GM19468 (cell line): ENCODE data around the gene MALAT1.

Experiments used
- ATAC-seq: cut with Tn5 transposase; IDR thresholded peaks from one replicate; pipeline ENCODE4 v1.9.1; 2021; ENCODE audit warnings: mild to moderate bottlenecking, moderate library complexity, moderate number of reproducible peaks; ENCODE audit not compliant: unreplicated experiment; ENCODE audit errors: extremely low read depth

The MALAT1 gene

DNA sequence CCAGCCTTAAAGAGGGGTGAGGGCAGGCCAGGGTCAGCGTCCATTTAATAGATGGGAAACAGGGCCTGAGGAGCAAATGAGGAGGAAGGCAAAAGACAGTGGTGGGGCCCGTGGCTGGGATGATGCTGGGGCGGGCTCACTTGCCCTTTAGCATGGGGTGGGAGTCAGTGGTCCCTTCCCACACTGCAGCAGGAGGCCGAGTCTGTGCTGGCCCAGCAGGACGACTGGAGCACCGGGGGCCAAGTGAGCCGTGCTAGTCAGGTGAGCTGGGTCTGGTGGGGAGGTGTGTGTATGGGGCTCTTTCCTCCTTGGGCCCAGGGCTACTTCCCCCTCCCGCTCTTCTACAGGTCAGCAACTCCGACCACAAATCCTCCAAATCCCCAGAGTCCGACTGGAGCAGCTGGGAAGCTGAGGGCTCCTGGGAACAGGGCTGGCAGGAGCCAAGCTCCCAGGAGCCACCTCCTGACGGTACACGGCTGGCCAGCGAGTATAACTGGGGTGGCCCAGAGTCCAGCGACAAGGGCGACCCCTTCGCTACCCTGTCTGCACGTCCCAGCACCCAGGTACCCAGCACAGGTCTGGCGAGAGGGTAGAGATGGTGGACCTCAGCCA is 38.9 kb downstream of the MALAT1 start:
- no peak for ATAC-seq

DNA sequence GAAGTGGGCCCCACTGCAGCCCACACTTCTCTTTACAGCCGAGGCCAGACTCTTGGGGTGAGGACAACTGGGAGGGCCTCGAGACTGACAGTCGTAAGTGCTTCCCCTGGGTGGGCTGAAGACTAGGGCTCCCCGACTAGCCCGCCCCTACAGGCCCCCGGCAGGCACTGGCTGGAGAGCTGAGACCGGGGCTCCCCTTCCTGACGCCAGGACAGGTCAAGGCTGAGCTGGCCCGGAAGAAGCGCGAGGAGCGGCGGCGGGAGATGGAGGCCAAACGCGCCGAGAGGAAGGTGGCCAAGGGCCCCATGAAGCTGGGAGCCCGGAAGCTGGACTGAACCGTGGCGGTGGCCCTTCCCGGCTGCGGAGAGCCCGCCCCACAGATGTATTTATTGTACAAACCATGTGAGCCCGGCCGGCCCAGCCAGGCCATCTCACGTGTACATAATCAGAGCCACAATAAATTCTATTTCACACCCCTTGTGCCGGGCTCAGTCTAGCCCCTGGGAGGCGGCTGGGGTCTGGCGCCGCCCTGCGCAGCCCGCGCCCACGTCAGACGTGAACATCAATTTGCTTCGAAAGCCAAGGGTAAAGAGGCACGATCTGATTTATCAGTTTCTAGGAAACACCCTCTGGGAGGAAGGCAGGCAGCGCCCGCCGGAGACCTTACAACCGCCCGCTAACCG is 39.5 kb downstream of the MALAT1 start:
- ATAC-seq: no peak

DNA sequence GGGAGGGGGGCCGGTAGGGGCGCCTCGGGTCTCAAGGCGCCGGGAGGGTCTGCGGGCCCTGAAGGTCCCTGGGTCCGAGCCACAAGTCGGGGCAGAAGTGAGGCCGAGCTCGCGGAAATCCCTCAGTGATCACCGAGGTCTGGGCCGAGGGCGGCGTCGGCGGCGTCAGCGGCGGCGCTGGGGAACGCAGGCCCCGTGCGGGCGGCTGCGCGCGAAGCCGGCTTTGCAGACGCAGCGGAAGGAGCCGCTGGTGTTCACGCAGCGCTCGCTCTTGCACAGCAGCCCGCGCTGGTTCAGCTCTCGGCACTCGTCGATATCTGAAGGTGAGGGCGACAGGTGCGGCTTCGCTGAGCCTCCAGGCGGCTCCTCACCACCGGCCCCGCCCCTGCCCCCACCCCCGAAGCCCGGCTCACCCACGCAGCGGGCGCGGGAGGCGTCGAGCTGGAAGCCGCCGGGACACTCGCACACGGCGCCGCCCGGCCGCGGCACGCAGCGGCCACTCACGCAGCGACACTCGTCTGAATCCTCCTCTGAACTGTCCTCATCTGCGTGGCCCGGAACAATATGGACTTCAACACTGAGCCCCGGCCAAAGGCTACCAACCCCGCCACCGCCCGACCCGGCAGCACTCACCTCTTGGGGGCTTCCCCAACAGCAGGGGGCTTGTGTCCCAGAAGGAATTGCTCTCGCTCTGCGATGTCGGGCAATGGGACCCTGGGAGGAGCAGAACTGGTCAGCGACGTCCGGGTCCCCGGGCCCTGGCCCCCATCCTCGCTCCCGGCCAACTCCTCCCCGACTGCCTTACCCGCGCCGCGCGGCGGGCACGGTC is 40.3 kb downstream of the MALAT1 start:
- ATAC-seq: no peak

DNA sequence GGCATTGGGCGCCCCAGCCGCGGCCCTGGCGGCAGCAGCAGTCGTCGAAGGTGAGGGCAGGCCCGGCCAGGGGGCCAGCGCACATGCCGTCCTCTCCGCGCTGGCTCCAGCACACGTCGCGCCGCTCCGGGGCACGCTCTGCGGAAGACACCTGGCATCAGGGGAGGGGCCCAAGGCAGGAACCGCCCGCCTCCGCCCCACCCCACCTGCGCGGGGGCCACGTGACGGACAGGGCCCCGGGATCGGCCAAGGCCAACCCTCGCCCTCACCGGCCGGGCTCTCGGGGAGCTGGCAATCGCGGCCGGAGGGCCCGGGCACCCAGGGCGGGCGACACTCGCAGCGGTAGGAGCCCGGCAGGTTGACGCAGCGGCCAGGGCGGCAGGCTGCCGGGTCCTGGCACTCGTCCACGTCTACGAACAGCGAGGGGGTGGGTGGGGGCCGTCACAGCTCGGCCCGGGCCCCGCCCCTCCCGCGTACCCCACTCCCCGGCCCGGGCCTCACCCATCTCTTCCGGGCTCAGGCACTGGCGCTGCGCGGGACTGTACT is 41.0 kb downstream of the MALAT1 start:
- peak; percentile 49 for ATAC-seq

DNA sequence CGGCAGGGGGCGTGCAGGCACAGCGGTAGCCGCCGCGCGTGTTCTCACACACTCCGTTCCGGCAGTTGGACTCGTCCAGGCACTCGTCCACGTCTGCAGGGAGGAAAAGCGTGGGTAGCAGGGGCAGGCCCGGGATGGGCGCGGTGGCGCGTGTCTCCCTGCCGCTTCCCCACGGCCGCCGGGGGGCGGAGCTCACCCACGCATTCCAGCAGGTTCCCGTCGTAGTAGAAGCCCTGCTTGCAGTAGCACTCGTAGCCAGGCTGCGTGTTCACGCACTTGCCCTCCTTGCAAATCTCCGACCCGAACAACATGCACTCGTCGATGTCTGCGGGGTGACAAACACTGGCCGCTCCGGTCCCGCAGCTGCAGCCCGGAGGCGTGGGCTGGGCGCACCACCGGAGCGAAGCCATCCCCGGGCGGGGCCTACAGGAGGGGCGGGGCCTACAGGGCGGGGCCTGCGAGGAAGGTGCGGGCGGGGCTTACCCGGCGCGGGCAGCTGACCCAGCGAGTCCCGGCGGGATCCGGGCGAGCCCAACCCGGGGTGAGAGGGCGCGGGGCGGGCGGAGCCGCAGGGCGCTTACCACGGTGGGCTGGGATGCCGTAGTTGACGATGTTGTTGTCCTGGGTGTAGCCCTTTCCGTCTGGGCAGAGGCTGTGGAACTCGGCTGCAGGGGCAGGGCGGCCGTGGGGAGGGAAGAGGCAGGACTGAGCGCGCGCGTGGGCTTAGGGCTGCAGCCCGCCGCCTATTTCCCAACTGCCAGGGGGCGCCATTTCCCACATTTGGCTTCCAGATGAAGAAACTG is 41.6 kb downstream of the MALAT1 start:
- peak; percentile 46 for ATAC-seq

DNA sequence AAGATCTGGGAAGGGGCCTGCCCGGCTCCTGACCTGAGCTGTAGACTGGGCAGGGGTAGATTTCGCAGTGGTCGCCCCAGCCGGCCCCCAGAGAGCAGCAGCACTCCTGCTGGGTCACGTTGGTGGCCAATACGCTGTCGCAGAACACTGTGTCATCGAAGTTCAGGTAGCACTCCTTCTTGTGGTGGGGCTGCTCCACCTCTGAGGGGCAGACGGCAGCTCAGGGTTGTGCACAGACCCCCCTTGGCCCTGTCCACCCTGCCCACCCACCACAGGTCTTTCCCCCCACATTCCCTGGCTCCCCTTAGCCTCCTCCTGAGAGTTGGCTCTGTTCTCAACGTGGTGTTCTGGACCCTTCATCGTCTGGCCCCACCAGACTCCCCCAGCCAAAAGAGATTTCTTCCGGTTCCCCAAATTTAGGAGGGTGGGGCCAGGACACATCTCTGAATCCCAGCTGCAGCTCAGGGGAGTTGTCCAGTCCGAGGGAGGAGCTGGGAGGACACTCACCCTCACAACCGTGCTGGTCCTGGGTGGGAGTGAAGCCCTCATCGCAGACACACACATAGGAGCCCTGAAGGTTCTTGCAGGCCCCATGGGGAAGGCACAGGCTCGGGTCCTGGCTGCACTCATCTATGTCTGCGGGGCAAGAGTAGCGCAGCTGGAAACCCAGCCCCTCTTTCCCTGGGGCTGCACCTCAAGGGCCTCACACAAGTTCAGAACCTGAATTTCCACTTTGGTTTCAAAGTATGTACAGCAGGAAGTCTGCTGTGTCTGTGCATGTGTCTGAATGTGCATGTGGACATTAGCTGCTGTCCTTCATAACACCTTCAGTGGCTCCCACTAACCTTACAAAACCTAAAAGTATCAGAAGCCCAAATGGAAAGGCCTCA is 42.5 kb downstream of the MALAT1 start:
- no peak for ATAC-seq

DNA sequence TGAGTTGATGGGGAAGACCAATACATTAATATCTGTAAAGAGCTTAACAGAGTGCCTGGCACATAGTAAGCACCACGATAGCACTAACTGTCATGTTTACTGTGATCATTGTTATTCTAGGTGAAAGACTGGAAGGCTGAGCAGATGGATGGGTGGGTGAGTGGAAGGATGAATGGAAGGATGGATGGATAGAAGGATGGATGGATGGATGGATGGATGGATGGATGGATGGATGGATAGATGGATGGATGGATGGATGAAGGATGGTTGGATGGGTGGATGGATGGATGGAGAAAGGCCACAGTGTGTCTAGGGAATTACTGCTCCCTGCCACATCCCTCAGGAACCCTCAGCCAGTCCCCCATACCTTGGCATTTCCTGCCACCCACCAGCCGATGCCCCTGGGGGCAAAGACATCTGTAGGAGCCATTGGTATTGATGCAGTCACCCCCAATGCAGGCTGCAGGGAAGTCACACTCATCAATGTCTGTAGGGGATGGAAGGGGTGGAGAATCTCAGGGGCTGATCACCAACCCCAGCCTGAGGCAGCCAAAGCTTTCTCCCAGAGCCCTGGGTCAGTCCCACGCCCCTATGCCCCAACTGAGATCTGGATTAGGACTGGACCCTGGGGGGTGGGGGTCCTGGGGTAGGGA is 44.0 kb downstream of the MALAT1 start:
- no peak for ATAC-seq

DNA sequence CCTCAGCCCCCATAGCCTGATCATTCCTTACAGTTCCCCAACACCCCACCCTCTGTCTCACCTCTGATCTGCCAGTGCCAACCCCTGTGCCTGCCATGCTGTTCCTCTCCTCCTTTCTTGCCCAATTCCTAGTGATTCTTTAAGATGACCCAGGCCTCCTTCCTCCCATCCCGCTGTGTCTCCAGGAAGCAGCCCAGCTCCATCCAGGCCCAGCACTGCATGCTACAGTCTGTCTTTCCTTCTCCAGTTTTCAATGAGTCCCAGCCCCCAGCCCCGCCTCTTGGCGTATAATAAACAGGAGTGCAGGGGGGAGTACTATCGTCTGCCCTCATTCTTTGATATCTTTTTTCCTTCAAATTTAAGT is 47.0 kb downstream of the MALAT1 start:
- no peak for ATAC-seq

DNA sequence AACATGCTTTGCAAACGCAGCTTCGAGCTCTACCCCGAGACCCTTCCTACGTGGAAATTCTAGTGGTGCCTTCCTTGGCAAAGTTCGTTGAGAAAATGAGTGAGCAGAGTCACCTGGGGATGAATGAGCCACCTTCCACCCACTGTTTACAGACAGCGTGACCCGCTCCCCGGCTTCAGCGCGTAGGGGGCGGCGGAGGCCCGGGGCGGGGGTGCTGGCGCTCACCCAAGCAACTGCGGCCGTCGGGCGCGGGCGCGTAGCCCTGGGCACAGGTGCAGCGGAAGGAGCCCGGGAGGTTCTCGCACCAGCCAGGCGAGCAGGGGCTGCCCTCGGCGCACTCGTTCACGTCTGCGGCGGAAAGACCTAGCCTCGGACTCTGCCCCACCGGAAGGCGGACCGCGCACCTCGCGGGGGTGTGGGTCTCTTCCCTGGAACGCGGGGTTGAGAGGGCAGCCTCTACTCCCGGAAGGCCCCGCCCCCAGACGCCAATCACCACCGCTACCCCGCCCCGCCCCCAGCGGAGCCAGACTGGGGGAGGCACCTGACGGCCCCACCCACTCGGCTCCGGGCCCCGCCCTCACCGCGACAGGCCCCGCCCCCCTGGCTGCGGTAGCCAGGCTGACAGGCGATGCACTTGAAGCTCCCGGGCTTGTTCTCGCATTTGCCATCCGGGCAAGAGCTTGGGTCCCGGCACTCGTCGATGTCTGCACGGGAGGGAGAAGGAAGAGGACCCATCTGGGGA is 47.5 kb downstream of the MALAT1 start:
- peak; percentile 43 for ATAC-seq

DNA sequence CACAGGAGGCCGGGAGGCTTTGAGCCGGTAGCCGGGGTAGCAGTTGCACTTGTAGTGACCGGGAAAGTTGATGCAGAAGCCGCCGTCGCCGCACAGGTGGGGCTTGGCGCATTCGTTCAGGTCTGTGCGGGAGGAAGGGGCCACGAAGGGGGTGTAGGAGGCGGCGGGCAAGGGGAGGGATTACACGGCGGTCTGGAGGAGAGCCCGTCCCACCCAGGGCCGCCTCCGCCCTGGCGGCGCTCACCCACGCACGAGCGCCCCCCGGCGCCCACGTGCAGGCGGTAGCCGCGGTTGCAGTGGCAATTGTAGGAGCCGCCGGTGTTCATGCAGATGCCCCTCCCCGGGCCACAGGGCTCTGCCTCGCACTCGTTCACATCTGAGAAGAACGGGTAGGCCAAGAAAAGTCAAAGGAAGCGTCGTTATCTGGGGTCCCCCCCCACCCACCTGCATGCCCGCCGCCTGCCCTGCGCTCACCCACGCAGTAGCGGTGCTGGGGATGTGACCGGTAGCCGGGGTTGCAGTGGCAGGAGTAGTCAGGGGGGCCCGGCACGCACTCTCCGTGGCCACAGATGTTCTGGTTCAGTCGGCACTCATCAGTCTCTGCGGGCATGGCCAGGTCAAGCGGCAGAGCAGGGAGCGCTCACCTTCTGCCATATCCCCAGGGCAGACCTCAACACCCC is 48.7 kb downstream of the MALAT1 start:
- no peak for ATAC-seq

DNA sequence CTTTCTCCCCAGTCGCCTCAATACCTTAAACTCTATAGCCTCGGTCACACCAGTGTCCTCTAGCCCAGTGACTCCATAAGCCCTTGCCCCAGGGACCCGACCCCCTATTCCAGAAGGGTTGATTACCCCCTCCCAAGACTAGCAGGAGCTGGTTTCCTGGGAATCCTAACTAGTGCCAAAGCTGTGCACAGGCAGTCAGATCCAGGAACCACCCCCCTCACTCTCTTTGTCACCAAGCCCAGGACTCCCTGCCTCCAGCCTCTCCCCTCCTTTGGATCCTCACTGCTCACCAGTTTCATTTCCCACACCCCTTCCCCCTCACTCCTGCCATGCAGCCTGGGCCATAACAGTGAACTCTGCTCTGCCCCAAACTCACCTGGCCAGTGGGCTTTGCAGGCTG is 49.5 kb downstream of the MALAT1 start:
- ATAC-seq: no peak

DNA sequence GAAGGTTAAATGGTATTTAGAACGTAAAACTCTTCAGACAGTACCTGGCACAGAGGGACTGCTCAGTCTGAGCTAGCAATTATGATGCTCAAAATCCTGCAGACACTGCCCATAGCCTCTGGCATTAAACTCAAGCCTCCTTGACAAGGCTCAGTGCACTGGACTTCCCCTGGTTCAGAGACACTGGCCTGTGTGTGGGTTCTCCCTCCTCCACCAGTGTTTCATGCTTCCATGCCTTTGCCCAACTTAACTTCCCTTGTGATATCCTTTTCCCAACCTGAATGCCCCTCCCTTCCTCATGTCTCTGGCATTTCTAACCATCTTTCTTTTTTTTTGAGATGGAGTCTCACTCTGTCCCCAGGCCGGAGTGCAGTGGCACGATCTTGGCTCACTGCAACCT is 50.3 kb downstream of the MALAT1 start:
- ATAC-seq: no peak

DNA sequence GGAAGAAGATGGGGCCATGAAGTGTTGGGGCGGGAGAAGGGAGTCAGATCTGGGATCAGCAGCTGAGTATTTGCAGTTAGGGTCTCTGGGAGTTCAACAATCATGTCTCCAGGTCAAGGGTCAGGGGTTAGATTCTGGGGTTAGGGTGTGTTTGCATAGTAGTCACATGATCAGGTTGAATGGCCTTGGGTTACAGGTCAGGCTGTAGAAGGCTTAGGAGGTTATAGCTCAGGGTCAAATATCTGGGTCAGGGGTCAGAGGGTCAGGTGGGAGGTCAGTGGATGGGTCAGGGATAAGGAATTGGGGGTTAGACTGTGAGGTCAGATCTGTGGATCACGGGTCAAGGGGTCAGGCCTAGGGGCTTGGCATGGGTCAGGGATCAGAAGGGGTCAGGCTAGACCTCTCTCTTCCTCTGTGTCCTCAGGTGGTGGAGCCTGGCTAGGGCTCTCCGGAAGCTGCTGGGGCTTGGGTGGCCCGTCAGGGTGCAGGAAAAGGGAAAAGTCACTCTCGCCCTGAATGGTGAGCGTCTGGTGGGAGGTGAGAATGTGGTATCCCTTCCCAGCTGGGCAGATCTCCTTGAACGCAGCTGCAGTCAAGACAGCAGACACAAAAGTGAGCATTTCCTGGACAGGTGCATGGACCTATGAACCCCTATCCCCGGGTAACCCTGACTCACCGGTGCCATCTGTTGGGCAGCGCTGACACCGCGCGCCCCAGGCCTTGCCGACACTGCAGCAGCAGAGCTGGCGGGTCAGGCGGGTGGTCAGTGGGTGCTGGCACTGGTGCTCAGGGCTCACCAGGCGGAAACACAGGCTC is 52.9 kb downstream of the MALAT1 start:
- ATAC-seq: no peak

DNA sequence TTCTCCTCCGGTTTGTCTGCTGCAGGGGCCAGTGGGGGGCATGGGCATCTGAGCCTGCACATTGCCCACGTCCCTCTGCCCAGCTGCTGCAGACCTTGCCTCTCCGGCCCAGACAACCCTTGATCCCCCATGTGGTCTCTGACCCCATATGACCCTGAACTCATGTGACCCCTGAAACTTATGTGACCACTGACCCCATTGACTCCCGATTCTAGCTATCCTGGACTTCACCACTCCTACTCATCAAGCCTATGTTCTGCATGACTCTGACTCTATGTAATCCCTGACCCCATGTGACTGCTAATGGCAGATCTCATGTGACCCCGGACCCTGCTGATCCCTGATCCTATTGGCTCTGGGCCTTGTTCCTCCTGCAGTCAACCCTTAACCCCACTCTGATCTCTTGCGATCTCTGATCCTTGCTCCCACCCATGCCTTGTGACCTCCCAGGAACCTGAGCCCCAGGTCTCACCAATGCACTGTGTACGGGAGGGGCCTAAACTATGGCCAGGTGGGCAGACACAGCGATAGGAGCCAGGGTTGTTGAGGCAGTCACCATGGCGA is 53.6 kb downstream of the MALAT1 start:
- ATAC-seq: no peak

DNA sequence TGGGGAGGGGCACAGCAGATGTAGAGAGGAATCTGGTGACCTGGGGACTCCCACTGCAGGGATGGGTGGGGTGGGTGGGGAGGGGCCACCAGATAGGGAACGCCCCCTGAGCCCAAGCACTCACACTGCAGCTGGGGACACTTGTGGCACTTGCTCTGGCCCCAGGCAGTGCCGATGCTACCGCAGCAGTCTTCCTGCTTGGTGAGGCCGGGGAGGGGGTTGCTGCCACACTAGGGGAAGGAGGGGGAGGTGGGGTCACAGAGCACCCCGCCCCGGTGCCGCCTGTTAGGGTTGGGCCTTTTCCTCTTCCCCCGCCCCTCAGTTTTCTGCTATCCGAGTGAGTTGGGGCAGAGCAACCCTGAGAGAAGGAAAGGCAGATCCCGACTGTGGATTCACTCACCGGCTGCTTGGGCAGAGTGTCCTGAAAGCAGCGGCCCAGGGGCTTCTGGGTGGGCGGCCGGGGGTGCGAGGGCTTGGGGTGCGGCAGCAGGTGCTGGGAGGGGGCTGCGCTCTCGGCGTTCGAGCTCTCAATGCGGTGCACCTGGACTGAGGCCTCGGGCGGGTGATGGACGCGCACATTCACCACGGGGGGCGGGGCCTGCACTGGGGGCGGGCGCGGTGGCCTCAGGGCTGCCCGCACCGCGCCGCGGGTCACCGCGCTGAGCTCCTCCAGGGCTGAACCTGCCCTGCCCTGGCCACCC is 54.6 kb downstream of the MALAT1 start:
- no peak for ATAC-seq
